ENCODE results near the gene SSC5D.
"Not testable (repeated sequence)": the region's sequence is repeated elsewhere in the genome, so short reads cannot be mapped to it uniquely, and the experiment has no call there.

The SSC5D gene

DNA sequence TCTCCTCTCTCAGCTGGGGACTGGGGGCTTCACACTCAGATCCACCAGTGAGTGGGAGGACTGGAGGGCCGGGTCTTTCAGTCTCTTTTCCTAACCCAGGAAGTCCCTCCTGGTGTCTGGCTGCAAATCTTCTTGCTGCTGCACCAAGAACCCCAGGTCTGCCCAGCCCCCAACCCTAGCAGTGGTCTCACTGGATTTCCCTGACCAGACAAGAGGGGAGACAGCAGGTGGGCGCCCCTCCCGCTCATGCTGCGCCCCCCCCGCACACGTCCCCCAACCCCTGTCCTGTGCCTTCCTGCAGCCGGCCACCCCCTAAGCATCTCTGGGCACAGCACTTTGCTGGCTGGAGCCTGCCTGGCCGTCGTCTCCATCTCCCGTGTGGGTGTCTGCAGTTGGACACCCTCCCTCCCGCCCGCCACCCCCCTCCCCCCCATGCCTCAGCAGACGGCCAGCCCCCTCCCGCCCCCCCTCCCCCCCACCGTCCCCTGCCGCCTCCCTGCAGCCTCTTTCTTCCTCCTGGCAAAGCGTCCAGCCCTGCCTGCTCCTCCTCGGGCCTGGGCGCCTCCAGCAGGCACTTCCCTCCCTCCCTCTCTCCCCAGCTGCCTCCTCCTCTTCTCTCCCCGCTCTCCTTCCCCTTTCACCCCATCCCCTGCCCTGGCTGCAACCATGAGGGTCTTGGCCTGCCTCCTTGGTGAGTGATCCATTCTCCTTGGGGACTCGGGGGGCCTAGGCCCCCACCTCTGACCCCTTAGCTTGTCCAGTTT is at the start of gene SSC5D:
TSS of gene SSC5D (plus strand) at position 513 of the 764 bp plus-strand sequence. CDS start at position 667, 154 bp downstream.
- no peak for DNase-seq

DNA sequence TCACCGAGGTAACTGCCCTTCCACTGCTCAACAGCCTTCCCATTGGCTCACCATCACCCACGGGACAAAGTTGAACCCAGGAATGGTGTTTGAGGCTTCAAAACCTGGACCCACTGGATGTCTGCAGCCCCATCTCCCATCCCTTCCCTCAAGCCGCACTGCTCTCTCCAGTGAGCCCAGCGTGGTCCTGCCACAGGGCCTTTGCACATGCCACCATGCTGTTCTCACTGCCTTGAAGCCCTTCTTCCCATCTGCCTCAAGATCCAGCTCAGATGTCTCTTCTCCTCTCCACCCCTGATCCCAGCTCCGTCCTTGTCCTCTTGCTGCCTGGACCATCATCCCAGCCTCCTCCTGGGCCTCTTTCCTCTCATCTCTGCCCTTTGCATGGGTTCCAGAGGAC is 49.2 kb upstream of the SSC5D start:
- DNase-seq: no peak

DNA sequence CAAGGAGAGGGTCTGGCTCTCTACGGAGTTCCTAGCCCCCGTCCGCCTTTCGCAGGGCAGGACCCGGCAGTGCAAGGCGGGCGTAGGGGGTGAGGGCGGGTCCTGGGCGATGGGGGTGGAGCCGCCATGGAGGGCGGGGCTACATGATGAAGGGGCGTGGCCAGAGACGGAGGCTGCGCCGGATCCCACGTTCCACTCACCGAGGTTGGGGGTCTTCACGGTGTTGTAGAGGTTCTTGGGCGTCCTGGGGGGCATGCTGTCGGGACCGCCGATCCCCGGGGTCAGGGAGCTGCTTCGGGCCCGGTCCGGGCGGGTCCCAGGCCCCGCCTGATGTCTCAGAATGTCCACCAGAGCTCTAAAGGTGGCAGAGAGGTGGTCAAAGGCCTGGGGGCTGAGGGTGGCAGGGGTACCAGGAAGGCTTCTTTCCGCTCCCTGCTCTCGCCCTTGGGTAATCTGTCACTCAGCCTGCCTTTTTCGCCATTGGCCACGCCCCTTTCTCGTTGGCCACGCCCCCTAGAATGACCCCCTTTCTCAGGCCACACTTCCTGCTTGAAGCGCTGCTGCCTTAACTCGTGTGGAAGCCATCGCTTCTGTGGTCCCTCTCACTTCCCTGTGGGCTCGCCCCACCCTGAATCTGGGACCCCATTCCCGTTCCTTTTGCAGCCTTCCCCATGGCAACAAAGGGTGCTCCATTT is 47.7 kb upstream of the SSC5D start:
- DNase-seq: no peak

DNA sequence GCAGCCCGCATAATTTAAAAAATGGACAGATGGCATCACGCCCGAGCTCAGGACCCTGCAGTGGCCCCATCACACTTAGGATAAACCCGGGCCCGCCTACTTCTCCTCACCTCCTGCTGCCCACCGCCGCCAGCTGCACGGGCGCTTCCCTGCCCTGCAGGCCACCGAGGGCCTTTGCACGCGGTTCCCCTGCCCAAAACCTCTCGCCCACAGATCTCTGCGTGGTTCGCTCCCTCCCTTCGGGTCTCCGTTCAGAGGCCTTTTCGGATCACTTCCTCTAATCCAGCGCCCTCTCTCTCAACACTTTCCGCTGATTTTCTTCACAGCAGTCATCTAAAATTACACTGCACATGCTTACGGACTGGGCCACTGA is 46.9 kb upstream of the SSC5D start:
- no peak for DNase-seq

GRCh38 chr19:55441692-55442321 is 46.4 kb upstream of the SSC5D start:
- DNase-seq: no peak

- no peak for DNase-seq
Observed at GRCh38 chr19:55442372-55442961, 45.8 kb upstream of the SSC5D start.

- DNase-seq: no peak
Observed at GRCh38 chr19:55443045-55443823, 45.0 kb upstream of the SSC5D start, which contains the start of gene SHISA7. TSS of gene SHISA7 (minus strand) at chr19:55443300. CDS start at chr19:55442863, 437 bp downstream.

GRCh38 chr19:55443824-55444480 is 44.3 kb upstream of the SSC5D start:
- no peak for DNase-seq

GRCh38 chr19:55444646-55445045 is 43.6 kb upstream of the SSC5D start:
- DNase-seq: no peak

- DNase-seq: no peak
Observed at GRCh38 chr19:55446060-55446459, 42.2 kb upstream of the SSC5D start.

- DNase-seq: no peak
Observed at GRCh38 chr19:55447421-55448174, 40.6 kb upstream of the SSC5D start.

DNA sequence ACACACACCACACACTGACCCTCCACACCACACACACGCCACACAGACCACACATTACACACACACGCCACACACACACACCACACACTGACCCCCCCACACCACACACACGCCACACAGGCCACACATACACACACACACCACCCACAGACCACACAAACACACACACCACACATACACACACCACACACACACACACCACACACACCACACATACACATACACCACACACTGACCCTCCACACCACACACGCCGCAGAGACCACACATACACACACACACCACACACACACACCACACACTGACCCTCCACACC is 40.1 kb upstream of the SSC5D start:
- not testable (repeated sequence) for DNase-seq

GRCh38 chr19:55449469-55449868 is 38.8 kb upstream of the SSC5D start:
- no peak for DNase-seq

GRCh38 chr19:55451163-55451964 is 36.9 kb upstream of the SSC5D start:
- DNase-seq: no peak

DNA sequence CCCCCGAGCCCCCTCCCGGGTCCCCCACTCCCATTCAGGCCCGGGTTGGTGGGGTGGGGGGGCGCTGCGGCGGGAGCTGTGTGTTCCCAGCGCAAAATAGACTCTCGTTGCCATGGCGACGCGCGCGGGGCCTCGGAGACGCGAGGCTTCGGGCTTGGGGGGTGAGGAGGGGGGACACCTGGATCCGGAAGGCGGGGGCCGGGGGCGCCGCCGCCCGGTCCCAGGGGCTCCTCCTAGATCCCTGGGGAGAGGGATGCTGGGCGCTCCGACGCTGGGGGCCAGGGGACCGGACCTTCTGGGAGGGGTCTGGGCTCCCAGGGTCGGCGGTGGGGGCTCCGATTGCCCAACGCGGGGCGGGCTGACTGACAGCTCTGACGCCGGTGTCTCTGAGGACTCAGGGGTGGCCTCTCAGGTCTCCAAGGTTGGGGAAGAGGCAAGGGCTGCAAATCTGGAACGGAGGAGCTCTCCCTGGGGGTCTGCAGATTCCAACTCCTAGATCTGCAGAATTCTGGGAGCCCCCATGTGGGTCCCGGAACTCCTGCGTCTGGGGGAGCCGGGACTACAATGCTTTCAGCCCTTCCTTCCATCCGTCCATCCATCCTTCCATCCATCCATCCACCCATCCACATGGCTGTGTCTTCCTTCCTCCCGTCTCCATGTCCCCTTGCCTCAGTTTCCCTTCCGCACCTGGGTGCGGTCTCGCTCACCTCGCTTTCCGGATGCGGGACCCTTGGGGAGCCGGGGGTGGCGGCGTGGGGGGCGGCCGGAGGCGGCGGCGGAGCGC is 36.1 kb upstream of the SSC5D start:
- no peak for DNase-seq

DNA sequence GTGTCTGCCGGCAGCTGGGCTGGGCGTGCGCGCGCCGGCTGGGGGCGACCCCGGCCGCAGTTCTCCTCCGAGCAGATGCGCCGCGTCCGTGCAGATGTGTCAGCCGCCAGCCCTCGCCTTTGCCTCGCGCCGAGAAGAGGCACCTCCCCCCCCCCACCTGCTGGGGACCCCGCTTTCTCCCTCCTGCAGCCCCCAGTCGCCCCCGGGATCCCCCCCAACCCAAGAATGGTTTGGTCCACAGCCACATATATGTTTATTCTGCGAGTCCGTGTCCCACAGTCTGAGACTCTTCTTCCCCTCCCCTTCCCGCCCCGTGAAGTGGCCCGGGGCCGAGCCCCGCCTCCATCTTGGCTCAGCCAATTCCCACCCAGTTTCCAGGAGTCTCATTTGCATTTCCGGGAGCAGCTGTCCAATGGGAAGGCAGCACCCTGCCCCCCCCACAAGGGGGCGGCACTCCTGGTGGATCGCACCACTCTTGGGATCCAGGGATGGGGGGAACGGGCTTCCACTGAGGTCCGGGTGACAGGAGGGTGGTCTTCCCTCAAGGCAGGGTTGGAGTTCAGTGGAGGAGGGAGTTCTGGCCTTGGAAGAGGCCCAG is 35.4 kb upstream of the SSC5D start:
- DNase-seq: no peak

DNA sequence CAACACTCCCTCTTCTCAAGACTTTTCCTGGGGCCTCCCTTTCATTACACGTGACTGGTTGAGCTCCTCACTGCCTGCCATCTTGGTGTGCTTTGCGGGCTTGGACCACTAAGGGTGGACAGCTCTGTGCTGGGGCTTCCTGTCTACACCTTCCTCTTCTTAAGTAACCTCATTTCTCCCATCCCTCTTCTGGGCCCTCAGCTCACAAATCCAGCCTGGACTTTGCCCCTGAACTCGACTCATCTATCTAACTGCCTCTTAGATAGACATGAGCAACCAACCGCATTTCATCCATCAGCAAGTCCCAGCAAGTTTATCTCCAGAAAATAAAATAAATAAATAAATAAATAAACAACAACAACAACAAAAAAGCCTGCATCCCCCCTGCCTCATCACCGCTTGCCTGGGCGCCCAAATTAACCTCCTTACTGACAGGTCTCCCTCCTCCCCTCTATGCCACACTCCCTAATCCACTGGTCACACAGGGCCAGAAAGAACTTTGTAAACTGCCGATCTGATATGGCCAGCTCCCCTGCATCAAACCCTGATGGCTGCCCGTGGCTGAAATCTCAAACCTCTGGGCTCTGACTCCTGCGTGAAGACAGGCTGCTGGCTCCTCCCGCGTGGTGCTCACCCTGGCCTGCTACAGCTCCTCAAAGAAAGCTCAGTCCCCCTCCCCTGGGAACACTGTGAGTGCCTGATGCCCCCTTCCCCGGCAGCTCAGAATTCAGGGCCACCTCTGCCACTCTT is 34.5 kb upstream of the SSC5D start:
- no peak for DNase-seq

DNA sequence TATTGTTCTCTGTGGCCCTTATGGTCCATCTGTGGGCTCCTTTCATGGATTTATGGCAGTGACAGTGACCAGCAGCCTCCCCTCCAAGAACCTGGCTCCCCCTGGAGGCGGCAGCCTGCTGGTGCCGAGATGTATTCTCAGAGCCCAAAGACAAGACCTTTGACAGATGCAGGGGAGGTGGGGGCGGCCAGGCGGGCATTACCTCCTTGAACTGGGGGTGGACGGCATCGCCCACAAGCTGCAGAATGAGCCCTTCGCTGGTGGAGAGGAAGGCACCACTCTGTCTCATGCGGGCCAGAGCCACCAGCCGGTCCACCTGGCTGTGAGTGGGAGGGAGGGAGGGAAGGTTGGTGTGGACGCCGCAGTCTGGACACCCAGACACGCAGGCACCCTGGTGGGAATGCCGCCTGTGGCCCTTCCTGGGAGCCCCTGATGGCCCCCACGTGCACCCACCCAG is 33.4 kb upstream of the SSC5D start:
- peak; percentile 41 to 43 for DNase-seq

All from activated CD4-positive, alpha-beta T cell treated with anti-CD3 and anti-CD28 coated beads, Interleukin-2, amount 50 U/mL, for 4 hours (primary cell).